Activated CD4-positive, alpha-beta T cell treated with anti-CD3 and anti-CD28 coated beads for 24 hours (primary cell): ENCODE data around the gene KCNJ5.

Experiments used
- DNase-seq, 2 donors: peaks; one replicate each; pipeline ENCODE4 v3.0.0-alpha.2; 2020; ENCODE audit warnings: low read depth in 2 of 2

The KCNJ5 gene

DNA sequence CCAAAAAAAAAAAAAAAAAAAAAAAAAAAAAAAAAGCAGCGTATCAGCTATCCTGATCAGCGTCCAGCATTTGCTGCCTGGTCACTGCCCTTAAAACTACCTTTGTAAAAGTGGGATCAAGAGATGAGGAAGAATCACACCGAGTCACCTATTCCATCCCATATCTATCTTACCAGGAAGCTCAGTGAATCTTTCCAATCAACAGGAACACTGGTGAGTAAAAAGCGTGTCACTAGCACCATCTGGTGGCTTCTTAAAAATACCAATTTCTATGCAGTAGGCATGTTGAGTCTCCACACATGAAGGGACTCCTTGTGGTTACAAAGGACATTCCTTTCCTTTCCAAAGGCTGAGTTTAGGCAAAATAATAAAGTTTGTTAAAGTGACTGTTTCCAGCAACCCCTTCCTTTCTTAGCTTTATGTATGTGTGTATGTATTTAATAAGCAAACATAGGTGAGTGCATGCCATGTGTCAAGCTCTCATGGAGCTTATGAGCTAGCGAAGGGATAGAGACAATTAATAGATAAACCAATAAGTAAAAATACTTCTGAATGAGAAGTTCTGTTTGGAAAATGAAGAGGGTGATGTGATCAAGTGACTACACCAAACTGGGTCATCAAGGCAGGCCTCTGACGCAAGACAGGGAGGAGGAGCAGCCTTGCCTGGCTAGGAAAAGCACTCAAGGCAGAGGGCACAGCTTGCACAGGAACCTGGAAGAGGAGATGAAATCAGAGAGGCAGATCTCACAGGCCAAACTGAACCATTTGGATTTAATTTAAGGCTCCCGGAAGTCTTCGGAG, 65.4 kb downstream of the KCNJ5 start:
- no peak for DNase-seq

DNA sequence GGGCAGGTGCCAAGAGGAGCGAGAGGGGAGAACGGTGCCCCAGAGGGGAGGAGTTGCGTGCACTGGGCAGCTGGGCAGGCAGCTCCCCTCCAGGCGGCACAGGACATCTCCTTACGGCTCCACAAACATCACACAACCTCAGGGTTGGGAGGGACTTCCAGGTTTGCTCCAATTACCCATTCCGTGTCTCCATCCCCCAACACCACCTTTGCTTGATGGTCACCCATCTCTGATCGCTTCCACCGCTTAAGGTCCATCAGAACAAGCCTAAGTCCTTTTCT, 66.0 kb downstream of the KCNJ5 start:
- DNase-seq, result no peak

DNA sequence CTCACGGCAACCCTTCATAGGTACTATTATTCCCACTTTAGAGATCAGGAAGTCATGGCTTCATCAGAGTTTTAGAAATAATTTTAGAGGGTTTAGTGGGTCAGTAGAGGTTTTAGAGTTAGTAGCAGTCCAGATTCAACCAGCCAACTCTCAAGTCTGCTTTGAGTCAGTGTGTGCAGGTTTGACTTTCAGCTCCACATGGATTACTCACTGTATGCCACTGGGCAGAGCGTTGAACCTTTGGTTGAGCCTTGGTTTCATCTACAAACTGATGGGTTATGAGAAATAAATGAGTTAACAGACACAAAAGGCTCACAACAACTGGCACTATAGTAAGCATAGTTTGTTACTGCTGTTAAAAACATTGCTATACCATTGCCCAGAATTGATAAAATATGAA, 70.5 kb downstream of the KCNJ5 start:
- DNase-seq, result no peak

DNA sequence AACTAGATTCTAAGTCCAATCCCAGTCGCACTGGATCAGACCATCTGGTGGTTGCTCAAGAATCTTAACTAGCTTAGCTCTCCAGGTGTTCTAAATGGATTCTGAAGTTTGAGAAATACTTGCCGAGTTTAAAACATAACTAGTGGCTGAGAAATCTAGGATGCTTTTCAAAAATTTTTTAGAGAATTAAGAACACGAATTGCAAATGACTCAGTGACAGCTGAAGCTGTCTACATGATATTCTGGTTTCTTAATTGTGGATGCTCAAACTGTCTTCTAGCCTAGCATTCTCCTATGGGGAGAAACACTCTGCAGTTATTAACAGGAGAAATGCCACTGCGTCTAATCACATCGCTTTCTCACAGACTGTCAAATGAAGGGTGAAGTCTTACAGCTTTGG, 71.7 kb downstream of the KCNJ5 start:
- no peak for DNase-seq

DNA sequence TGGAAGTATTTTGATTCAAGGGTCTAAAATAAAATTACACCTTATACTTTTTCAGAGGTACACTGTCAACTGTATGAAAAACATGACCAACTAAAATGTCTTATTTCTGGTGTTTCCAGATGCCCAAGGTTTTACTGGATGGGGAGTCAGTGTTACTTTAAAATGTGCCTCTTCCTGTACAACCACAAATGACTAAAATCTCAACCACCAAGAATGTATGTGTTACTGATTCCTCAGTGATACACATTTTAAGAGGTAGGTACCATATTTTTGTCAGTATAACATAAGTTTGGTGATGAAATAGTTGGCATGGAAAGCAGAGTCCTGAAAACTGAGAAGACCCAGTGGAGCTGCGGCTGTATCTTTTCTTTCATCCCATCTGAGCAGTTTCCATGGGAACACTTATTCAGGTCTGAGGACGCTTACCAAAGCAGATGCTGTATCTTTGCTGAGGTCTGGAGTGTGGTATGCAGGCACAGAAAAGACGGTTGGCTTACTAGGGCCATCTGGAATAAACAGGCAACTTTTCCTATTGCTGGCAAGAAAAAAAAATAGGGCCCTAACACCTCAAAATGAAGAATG, 72.7 kb downstream of the KCNJ5 start:
- no peak for DNase-seq

DNA sequence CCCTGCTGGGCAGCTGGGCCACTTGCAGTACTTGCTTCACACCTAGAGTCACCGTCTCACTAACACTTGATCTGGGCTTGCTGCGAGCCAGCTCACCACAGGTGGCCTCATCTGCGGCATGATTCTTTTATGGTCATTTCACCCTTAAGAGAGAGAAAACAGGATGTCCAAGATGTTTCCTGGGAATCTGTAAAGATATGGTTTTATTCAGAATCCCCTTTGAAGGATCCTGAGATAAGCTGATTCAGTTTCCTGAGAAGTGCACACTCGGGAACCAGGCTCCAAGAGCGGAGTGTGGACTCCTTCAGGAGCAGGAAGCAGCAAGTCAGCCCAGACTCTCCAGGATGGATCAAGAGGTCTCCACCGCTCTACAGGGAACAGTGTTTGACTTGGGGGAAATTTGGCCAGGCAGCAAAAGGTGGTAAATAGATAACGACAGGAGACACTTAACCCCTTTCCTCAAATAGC, 73.3 kb downstream of the KCNJ5 start:
- DNase-seq, result no peak

DNA sequence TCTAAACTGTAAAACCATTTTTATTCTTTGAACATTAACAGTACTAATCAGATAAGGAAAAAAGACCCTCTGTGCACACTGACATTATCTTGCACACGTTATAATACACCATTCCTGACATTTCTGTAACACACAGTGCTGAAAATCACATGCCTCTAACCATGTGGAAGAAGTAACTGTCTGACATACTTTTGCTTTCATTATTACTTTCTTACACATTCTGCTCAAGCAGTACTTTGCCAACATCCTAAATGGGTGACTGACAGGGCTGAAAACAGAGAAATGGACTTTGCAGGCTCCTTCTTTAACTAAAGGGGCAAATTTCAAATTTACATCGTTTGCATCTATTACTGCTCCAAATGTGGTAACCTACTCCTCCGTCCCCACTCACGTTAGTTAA, 74.3 kb downstream of the KCNJ5 start:
- DNase-seq, result no peak

DNA sequence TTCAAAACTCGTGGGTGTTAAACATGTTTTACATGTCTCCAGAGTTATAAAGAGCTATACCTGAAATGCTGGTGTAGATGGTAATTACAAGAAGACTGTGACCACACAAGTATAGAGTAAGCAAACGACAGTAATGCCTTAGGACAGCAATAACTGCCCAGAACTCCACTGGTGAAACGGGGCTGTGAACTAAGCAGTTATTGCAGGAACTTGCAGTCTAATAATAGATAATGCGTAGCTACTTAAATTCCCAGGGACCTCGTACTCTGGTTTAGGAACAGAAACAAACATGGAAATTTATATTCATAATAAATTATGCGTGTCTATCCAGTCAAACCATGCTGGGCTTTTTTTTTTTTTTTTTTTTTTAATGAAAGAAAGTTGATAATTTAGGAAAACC, 76.4 kb downstream of the KCNJ5 start:
- DNase-seq, result no peak

DNA sequence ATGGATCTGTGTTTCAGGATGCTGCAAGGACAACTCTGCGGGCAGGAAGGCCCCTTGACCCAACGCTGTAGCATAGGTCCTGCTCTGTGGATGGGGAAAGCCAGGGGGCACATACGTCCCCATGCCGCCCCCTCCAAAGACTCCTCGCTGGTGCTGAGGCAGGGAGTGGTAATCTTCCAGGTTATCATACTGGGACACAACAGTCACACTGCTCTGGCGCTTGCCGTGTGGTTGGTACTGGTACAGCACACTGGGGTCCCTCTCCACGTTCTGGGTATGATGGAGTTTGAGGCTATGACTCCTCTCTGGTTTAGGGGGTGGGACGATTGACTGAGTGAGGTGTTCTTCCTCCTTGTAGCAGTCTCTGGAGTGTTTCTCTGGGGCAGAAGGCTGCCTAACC, 77.8 kb downstream of the KCNJ5 start:
- DNase-seq, result no peak
